Hindlimb muscle (tissue), 1 donor: Measurements from ENCODE around the gene ABCA10. TPM values are rescaled to one million over a fixed set of nuclear protein-coding genes. Genes with fewer than 3 reads are reported as not detected.
"Not testable (repeated sequence)": the region's sequence is repeated elsewhere in the genome, so short reads cannot be mapped to it uniquely, and the experiment has no call there.

ENCODE experiments used
- DNase-seq: peaks from one replicate; pipeline ENCODE4 v3.0.0-alpha.2; 2013
- polyA plus RNA-seq: library from polyadenylated mRNA; unstranded; fragments of 120-200 nt; gene quantifications from one replicate; pipeline ENCODE4 v1.2.1, GENCODE V29; 2013; ENCODE audit not compliant: insufficient read length

The ABCA10 gene, protein sequence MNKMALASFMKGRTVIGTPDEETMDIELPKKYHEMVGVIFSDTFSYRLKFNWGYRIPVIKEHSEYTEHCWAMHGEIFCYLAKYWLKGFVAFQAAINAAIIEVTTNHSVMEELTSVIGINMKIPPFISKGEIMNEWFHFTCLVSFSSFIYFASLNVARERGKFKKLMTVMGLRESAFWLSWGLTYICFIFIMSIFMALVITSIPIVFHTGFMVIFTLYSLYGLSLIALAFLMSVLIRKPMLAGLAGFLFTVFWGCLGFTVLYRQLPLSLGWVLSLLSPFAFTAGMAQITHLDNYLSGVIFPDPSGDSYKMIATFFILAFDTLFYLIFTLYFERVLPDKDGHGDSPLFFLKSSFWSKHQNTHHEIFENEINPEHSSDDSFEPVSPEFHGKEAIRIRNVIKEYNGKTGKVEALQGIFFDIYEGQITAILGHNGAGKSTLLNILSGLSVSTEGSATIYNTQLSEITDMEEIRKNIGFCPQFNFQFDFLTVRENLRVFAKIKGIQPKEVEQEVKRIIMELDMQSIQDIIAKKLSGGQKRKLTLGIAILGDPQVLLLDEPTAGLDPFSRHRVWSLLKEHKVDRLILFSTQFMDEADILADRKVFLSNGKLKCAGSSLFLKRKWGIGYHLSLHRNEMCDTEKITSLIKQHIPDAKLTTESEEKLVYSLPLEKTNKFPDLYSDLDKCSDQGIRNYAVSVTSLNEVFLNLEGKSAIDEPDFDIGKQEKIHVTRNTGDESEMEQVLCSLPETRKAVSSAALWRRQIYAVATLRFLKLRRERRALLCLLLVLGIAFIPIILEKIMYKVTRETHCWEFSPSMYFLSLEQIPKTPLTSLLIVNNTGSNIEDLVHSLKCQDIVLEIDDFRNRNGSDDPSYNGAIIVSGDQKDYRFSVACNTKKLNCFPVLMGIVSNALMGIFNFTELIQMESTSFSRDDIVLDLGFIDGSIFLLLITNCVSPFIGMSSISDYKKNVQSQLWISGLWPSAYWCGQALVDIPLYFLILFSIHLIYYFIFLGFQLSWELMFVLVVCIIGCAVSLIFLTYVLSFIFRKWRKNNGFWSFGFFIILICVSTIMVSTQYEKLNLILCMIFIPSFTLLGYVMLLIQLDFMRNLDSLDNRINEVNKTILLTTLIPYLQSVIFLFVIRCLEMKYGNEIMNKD (N-terminal part only)
- polyA plus RNA-seq, result 14.4 TPM

DNA sequence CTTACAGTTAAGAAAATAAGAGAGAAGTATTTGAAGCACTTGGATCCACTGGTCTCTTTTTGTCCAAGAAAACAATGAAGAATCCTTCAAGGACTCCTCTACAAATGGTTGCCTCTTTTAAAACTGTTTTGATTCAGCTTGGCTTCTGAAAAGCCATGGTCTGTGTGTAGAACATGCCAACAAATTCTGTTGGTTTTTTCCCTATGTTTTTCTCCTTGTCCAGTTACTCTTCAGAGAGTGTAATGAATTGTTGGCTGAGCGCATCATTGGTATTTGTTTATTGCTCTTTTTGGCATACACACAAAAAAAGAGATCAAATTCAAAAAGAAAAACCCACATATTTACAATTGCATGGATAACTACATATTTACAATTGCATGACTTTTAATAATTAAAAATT, at the start of gene ABCA10:
ABCA10 (minus strand) TSS at position 249 of the 400 bp plus-strand sequence. CDS start 3,466 bp downstream, outside the sequence.
- peak; percentile 51 for DNase-seq

DNA sequence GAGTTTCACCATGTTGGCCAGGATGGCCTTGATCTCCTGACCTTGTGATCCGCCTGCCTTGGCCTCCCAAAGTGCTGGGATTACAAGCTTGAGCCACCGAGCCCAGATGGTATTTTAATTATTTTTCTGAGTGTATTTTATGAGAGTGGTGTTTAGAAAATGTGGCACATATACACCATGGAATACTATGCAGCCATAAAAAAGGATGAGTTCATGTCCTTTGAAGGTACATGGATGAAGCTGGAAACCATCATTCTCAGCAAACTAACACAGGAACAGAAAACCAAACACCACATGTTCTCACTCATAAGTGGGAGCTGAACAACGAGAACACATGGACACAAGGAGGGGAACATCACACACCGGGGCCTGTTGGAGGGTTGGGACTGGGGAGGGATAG, 47.7 kb upstream of the ABCA10 start:
- DNase-seq, result not testable (repeated sequence)

DNA sequence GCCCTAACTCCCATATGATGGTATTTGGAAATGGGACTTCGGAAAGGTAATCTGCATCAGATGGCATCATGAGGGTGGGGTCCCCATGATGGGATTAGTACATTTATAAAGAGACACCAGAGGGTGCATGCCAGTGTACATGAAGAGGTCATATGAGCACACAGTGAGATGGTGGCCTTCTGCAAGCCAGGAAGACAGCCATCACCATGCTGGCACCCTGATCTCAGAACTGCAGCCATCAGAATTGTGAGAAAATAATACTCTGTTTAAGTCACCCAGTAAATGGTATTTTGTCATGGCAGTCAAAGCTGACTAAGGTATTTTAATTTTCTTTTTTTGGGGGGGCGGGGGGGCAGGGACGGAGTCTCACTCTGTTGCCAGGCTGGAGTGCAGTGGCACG, 47.1 kb upstream of the ABCA10 start:
- no peak for DNase-seq

DNA sequence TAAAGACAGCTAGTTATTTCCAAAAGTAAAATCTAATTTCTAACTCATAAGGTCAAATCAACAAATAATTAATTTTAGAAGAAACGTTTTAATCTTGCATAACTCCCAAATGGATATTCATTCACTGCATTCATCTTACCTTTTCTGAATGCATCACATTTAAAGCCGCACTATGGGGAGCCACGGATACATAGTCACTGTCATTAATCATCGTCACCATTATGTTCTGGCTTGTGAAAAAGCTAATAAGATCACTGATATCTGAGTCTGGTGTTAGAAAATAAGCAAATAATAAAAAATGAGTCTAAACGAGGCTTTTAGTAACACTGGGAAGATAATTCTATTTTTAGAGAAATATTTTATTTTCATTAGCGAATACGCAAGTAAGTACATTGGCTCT, 42.4 kb upstream of the ABCA10 start:
- no peak for DNase-seq

DNA sequence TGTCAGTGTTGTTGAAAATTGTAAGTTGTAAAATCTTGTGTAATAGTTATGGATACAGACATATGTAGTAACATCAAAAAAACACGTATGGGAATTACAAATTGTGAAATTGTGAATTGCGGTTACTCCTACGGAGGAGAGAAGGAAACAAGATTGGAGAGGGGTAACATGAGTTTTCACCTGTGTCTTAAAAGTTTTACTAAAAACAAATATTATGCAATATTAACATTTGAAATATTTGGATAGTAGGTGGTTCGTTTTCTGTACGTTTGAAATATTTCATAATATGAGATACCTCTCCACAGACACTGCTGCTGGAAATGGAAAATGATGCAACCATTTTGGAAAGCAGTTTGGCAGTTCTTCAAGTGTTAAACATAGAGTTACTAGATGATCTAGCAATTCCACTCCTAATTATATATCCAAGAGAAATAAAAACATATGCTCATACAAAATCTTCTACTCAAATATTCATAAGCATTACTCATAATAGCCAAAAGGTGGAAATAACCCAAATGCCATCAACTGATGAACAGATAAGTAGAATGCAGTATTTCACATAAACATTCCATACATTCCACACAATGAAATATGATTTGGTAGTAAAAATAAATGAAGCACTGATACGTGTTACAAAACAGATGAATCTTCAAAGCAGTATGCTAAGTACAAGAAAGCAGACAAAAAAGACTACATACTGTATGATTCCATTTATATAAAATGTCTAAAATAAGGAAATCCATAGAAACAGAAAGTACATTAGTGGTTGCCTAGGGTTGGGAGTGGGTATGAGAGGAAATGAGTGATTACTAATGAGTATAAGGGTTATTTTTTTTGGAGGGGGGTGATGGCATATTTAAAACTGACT, 40.7 kb upstream of the ABCA10 start:
- no peak for DNase-seq

DNA sequence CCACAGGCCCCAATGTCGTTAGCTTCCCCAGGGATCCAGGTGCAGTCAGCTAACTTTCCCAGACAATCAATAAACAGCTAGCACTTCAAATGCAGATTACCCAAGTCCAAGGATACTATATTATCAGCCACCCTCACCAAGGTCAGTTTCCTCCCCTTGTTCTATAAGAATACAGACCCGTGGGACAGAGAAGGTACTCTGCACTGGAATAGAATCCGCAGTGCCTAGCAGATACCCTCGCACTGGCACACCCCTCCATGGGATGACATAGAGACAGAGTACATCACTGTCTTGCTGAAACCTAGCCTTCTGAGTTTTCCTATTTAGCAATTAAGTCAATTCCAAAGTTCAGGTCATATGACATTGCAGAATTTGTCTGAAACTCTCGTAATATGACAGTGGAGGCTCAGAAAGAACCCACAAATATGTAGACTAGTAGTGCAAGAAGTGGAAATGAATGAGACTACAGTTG, 40.0 kb upstream of the ABCA10 start:
- DNase-seq, result no peak

DNA sequence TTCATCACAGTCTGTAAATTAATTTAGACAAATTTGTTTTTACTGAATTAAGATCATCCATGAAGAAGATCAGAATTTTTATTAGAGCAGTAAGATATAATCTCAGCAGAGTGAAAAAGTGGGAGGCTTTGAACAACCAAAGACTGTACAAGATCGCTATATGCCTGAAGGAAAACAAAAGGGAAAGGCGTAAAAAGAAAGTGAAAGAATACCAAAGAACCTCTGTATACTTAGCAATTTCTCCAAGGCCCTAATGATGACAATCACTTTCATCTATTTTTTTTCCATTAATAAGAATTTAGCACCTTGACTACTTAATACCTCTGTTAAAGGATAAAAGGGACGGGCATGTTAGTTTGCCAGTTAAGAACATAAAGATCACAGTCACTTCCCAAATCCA, 38.6 kb upstream of the ABCA10 start:
- no peak for DNase-seq

DNA sequence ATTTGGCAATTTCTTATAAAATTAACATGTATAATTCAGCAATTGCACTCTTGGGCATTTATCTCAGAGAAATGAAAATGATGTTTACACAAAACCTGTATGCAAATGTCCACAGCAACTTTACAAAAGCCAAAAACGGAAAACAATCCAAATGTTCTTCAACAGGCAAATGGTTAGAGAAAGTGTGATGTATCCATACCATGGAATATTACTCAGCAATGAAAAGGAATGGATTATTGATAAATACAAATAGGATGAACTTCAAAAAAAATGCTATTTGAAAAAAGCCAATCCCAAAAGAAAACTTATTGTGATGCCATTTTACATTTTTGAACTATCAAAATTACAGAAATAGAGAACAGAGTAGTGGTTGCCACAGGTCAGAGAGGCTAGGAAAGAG, 37.2 kb upstream of the ABCA10 start:
- no peak for DNase-seq

DNA sequence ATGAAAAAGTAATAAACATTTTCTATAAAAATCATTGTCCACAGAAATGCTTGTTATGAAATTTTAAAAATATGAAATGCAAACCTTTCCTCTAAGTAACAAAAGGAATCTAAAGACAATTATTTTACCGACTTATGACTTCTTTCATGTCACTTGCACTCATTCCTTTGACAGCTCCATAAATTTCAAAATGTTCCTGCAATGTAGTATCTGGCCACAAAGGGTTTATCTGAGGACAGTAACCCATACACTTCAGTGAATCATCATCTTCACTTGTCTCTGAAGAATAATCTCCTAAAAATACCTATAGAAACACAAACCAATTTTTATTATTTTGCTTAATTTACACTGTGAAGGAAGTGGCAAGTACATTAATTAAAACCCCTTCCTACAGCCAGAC, 25.6 kb upstream of the ABCA10 start:
- DNase-seq, result no peak

DNA sequence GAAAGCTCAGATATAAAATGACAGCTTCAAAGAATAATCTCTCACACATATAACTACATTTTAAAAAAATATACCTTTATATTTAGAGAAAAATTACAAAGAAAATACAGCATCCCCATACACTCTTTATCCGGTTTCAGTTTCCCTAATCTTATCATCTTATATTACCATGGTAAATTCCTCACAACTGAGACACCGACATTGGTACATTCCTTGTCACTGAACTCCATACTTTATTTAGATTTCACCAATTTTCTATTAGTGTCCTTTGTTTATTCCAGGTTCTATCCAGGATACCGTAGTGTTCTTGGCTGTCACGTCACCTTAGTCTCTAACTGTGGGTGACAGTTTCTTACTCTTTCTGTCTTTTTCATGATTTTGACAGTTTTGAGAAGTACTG, 22.0 kb upstream of the ABCA10 start:
- DNase-seq, result no peak

DNA sequence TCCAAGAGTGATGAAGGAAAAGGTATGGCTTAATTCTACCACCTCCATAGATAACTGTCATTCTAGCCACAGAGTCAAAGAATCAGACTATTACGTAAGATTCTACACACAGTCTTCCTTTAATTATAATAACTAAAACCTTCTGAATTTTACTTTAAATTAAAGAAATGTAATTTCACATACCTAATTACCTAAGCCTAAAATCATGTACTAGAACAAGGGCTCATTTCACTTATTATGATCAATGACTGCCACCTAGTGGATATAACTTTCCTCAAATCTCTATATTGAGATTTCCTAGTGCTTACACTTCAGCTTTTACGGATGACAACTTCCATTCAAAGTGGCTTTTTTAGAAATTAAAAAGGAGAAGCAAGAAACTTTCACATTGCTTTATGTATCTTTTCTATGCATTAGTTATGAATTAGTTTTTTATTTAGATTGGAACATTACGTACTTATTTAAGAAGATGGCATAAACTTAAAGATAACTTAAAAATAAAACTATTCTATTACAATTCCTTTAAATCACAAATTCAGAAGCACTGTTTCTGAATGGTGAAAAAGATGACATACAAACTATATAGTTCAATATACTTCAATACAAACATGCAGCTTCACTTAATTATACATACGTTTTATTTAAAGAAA, 18.2 kb upstream of the ABCA10 start:
- peak; percentile 50 for DNase-seq

DNA sequence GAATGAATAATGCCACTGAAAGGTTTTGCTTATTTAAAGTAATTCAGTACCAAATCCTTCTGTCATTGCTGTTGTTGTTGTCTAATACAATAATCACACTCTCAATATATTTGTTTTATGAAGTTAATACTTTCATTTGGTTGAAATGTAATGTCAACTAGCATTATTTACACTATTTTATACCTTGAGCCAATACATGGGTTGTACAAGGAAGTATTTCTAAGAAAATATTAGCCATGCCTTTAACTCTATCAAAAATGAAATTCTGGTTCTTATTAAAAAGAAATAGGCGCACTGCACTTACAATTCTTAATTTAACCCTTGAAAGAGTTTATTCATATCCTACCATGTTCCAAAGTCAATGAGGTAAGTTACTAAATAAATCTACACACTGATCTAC, 17.6 kb upstream of the ABCA10 start:
- no peak for DNase-seq

DNA sequence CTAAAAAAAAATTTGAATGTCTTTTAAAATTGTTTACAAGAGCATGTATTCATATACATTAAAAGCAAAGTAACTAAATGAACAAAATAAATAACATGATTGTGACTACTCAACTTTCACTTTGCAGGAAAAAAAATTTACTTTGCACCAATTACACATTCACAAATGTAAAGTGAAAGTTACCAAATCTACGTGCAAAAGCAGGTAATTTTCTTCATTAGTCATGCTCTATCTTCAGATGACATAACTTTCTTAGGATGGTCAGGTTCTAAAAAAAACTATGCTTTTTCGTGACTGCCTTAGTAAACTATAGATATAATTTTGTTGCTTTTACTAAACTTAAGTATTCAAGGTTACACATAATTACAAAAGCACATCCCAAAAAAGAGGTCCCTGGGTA, 17.0 kb upstream of the ABCA10 start:
- no peak for DNase-seq

DNA sequence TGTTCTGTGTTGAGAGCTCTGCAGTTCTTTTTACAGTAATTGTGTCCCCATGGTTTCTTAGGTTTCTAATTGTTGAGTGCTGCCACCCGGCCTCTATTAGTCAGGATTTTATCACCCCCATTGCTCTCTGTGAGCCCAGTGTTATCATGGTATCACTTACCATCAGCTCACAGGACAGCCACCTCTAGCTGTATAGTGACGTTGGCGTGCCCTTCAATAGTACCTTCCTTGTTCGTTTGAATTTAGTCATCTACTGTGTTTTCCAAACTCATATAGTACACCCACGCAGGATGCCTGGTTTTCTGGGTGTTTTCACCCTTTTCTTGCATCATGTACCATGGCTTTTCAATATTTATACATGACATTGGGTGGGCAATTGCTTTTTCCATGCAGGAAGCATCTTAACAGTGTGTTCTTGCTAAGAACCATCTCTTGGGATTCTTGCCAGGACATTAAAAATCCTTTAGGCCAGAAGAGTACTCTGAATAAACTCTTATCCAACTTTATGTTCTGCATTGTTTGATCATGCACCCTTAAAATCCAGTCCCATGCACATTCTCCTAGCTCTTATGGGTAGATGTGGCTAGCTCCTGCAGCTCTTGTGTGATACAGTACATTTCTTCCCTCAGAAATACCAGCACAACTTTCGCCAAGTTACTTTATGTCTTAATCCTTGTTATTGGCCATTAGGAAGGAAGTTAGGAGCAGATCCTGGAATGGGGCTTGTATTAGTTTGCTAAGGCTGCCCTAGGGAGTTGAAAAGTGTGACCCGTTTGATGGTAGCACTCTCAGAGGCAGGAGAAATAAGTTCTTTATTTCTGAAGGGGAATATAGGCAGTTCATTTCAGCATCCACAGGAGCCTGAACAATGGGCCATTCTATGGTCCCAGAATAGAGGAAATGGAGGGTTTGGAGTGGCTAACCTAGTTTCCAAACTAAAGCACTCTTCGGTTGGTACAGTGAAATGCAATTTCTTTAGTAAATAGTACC, 11.3 kb upstream of the ABCA10 start:
- DNase-seq, result no peak

DNA sequence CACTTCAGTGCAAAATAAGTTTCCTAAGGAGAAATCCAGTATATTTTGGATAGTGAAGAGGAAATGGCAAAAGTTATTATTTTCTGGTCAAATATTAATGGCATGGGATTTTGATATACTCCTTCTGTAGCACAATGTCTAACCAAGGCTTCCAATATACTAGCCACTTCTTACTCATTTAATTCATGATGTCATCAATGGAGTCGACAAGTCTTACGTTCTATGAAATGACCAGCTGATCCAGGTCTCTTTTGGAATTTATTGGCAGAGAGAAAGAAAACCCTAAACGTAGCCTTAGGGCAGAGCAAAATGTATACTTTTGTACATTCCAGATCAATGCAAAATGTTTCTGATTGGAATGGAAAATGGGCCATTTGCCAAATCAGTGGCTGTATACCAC, 8.3 kb upstream of the ABCA10 start:
- DNase-seq, result no peak

DNA sequence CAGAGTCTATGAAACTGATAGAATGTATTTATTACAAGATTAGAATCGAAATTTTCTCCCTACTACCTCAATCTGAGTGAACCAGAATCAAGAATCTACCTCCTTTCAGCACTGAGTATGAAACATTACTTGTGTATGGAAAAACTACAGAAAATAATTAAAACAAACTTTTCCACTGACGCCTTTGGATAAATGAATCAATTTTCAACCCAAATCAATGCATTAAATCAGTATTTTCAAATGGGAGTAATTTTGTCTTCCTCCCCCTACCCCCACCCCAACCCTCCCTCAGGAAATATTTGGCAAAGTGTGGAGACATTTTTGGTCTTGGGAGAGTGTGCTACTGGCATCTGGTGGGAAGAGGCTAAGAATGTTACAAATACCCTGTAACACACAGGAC, 7.8 kb upstream of the ABCA10 start:
- no peak for DNase-seq

DNA sequence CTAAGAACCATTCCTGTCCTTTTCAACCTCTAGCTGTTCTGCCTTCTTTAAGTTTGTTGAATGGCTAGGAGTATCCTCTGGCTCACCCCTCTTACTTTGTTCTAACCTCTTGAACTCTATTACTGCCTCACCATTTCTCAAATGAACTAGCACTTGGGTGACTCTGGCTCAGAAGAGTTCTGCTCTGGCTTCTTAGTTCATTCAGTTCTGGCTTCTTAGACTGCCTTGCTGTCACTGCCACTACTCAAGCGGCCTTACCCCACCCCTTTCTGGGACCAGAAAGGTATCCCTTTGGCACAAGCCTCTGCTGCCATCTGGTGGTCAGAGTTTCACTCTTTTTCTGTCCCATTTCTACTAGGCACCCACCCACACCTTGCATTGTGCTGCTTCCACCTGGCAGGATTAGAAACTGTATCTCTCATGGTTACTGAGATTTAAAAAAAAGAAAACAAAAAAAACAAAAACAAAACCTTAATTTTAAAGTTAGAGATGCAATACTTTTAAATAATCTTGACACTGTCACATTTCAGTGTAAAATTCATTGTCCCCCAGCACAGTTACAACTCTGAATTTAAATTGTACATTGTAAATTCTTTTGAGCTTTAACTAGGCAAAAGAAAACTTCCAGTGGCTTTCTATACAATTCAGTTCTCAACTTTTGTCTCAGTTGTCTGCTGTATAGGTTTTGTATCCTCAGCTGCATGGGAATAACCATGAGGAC, 6.9 kb upstream of the ABCA10 start:
- DNase-seq, result peak; percentile 80

DNA sequence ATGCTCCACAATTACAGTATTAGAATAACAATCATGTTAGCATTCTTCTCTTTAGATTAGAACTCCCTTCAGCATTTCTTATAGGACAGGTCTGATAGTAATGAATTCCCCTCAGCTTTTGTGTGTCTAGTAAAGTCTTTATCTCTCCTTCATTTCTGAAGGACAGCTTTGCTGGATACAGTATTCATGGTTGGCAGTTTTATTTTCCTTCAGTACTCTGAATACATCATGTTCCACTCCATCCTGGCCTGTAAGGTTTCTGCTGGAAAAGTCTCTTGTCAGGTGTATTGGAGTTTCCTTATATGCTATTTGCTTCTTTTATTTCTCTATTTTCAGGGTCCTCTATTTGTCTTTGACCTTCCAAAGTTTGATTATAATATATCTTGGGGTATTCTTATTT, 4.0 kb upstream of the ABCA10 start:
- no peak for DNase-seq

DNA sequence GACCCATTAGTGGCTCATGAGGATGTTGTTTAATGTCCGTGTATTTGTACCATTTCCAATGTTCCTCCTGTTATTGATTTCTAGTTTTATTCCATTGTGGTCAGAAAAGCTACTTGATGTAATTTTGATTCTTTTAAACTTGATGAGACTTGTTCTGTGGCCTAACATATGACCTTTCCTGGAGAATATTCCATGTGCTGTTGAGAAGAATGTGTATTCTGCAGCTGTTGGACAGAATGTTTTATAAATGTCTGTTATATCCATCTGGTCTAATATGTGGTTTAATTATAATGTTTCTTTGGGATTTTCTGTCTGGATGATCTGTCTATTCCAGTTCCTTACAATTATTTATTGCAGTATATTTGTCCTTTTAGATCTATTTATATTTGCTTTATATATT, 2.9 kb upstream of the ABCA10 start:
- DNase-seq, result no peak
